NT2/D1 (cell line): ENCODE measurements around the gene KDM4B.

ENCODE experiments used
- DNase-seq: peaks from one replicate; pipeline ENCODE4 v3.0.0-alpha.2; 2011; ENCODE audit warnings: low read depth, low spot score
- H3K27me3 ChIP-seq: 2 replicates; pipeline ENCODE4 v1.6.0; 2011; ENCODE audit warnings: mild to moderate bottlenecking; ENCODE audit not compliant: insufficient read length, insufficient read depth
- H3K36me3 ChIP-seq: 2 replicates; pipeline ENCODE4 v1.6.1; 2011; ENCODE audit warnings: mild to moderate bottlenecking, low read length, mixed read lengths; ENCODE audit not compliant: insufficient read depth, insufficient read length
- H3K4me1 ChIP-seq: 2 replicates; pipeline ENCODE4 v1.5.1; 2011; ENCODE audit not compliant: insufficient read depth, insufficient read length
- H3K4me3 ChIP-seq: 2 replicates; pipeline ENCODE4 v1.5.1; 2011; ENCODE audit warnings: low read depth; ENCODE audit not compliant: insufficient read length
- H3K9ac ChIP-seq: 2 replicates; pipeline ENCODE4 v1.6.0; 2011; ENCODE audit warnings: low read depth; ENCODE audit not compliant: insufficient read length
- H3K9me3 ChIP-seq: 2 replicates; pipeline ENCODE4 v1.5.1; 2011; ENCODE audit warnings: mild to moderate bottlenecking, low read length; ENCODE audit not compliant: insufficient read depth
- SUZ12 ChIP-seq: IDR thresholded peaks from 2 replicates; pipeline ENCODE4 v1.6.1; 2011; ENCODE audit not compliant: insufficient read length, insufficient read depth; ENCODE audit errors: extremely low read depth
- YY1 ChIP-seq: IDR thresholded peaks from 2 replicates; pipeline ENCODE4 v1.6.1; 2011; ENCODE audit not compliant: insufficient read length, insufficient read depth
- ZNF274 ChIP-seq: IDR thresholded peaks from 2 replicates; pipeline ENCODE4 v1.6.1; 2011; ENCODE audit warnings: mild to moderate bottlenecking, low read depth, low read length

KDM4B gene

GRCh38 chr19:5181329-5181728, 212.4 kb downstream of the KDM4B start:
- DNase-seq: no peak
- no peak for TF ChIP-seq YY1
- TF ChIP-seq SUZ12: no peak
- TF ChIP-seq ZNF274: no peak
- Histone ChIP-seq H3K9ac (no peak overlapping the region), H3K4me3 (no peak overlapping the region), H3K4me1 (no peaks in the 10 kb centered on the region), H3K27me3 (no peaks in the 10 kb centered on the region), H3K36me3 (no peaks in the 10 kb centered on the region), H3K9me3 (no peaks in the 10 kb centered on the region)

GRCh38 chr19:5182751-5183150, 213.8 kb downstream of the KDM4B start:
- DNase-seq: no peak
- TF ChIP-seq ZNF274 (no peak), SUZ12 (no peak), YY1 (no peak)
- H3K27me3 ChIP-seq: no peaks in the 10 kb centered on the region
- no peaks in the 10 kb centered on the region for H3K4me1 ChIP-seq
- H3K36me3 ChIP-seq: no peaks in the 10 kb centered on the region
- H3K9me3 ChIP-seq: no peaks in the 10 kb centered on the region
- no peak overlapping the region for H3K4me3 ChIP-seq
- H3K9ac ChIP-seq: no peak overlapping the region

GRCh38 chr19:5183616-5184015, 214.7 kb downstream of the KDM4B start:
- H3K4me3 ChIP-seq: no peak overlapping the region
- H3K9ac ChIP-seq: no peak overlapping the region
- TF ChIP-seq YY1: no peak
- no peak for TF ChIP-seq ZNF274
- no peaks in the 10 kb centered on the region for H3K36me3 ChIP-seq
- no peaks in the 10 kb centered on the region for H3K4me1 ChIP-seq
- no peak for DNase-seq
- H3K27me3 ChIP-seq: no peaks in the 10 kb centered on the region
- no peaks in the 10 kb centered on the region for H3K9me3 ChIP-seq

GRCh38 chr19:5184930-5185329, 216.0 kb downstream of the KDM4B start:
- Histone ChIP-seq H3K9ac (no peak overlapping the region), H3K27me3 (no peaks in the 10 kb centered on the region), H3K4me3 (no peak overlapping the region), H3K9me3 (no peaks in the 10 kb centered on the region), H3K4me1 (no peaks in the 10 kb centered on the region), H3K36me3 (no peaks in the 10 kb centered on the region)
- no peak for DNase-seq
- TF ChIP-seq SUZ12 (no peak), YY1 (no peak), ZNF274 (no peak)

GRCh38 chr19:5186293-5187050, 217.6 kb downstream of the KDM4B start:
- TF ChIP-seq SUZ12 (no peak), YY1 (no peak)
- no peaks in the 10 kb centered on the region for H3K4me1 ChIP-seq
- no peak overlapping the region for H3K4me3 ChIP-seq
- no peaks in the 10 kb centered on the region for H3K9me3 ChIP-seq
- no peaks in the 10 kb centered on the region for H3K36me3 ChIP-seq
- no peak for DNase-seq
- H3K9ac ChIP-seq: no peak overlapping the region
- H3K27me3 ChIP-seq: no peaks in the 10 kb centered on the region

GRCh38 chr19:5188548-5189317, 219.8 kb downstream of the KDM4B start:
- no peaks in the 10 kb centered on the region for H3K9me3 ChIP-seq
- no peak overlapping the region for H3K4me3 ChIP-seq
- peaks cover 4% of the 10 kb centered on the region for H3K4me1 ChIP-seq
- H3K36me3 ChIP-seq: no peaks in the 10 kb centered on the region
- no peak overlapping the region for H3K9ac ChIP-seq
- DNase-seq: no peak
- no peaks in the 10 kb centered on the region for H3K27me3 ChIP-seq
- TF ChIP-seq ZNF274: no peak
- no peak for TF ChIP-seq YY1
- no peak for TF ChIP-seq SUZ12

GRCh38 chr19:5189318-5189607, 220.3 kb downstream of the KDM4B start:
- Histone ChIP-seq H3K9ac (no peak overlapping the region), H3K27me3 (no peaks in the 10 kb centered on the region), H3K4me1 (peaks cover 4% of the 10 kb centered on the region), H3K4me3 (no peak overlapping the region), H3K36me3 (no peaks in the 10 kb centered on the region), H3K9me3 (no peaks in the 10 kb centered on the region)
- DNase-seq: no peak
- no peak for TF ChIP-seq ZNF274
- TF ChIP-seq SUZ12: no peak
- no peak for TF ChIP-seq YY1
